NCI-H1092 treated with DMSO at 0.1 percent for 48 hours (cell line): Measurements from ENCODE around the gene SLC6A7.

ENCODE experiments used
- DNase-seq: peaks from one replicate; lab custom pipeline; 2025; lab: John Stamatoyannopoulos, UW

SLC6A7 gene

DNA sequence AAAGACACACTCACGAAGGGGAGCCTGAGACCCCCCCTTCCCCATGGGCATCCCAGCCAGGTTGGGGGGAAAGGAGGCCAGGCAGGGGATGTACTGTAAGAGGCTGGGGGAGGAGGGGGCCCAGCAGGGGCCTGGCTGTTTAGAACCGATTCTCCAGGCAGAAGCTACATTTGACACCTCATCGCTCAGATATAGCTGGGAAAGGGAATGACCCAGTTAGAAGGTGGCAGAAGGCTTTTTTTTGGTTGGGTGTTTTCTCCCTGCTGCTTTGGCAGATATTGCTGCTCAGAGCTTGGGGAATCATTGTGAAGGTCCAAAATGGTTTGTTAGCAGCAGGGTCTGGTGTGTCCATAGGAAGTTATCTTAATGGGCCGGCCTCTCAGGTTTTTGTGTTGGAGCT is 17.3 kb upstream of the SLC6A7 start:
- DNase-seq: no peak

GRCh38 chr5:150173161-150173560 is 16.7 kb upstream of the SLC6A7 start:
- DNase-seq: no peak

DNA sequence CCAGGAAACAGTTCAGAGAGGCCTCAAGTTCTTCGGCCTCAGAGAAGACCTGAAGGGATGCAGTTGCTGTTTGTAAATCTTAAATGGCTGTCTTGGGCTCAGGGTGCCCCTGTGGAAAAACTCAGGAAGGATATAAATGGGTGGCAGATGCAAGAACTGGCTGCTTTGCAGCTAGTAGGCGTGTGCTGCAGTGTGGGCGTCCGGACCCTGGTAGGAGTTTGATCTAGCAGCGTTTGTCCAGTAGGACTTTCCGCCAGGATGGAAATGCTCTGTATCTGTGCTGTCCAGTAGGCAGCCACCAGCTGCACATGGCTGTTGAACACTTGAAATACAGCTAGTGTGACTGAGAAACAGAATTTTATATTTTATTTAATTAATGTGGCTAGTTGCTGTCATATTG is 15.6 kb upstream of the SLC6A7 start:
- DNase-seq: no peak

DNA sequence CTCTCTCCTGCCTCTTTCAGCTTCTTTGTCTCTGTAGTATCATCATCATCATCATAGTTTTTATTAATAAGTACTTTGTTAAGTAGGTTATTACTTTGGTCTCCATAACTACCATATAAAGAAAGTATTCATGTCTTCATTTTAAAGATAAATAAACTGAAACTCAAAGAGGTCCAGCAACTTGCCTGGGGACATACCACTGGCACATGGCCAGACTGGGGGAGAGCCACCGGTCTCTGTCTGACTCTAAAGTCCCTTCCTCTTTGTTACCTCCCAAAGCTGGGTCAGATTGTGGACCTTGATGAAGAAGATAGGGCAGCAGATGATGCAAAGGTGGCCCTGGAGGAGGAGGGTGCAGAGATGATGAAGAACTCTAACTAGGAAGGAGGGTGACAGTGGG is 14.8 kb upstream of the SLC6A7 start:
- no peak for DNase-seq

DNA sequence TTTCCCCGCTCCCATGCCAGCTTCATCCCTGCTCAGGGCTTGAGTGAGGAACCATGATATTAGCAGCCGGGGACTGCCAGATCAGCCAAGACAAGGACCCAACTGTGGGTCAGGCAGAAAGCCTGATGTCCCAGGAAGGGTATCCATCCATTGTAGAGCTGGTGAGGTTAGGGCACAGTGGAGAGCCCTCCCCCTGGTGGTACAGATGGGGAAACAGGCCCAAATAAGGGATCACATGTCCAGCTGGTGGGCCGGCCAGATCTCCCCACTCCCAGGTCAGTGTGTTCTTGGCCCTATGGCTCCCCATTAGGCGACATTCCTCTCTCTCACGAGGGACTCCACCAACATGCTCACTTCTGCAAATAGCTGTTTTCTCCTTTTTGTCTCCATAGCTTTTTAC is 14.3 kb upstream of the SLC6A7 start:
- DNase-seq: no peak

GRCh38 chr5:150176745-150177477 is 13.0 kb upstream of the SLC6A7 start:
- DNase-seq: no peak

GRCh38 chr5:150177721-150178120 is 12.1 kb upstream of the SLC6A7 start:
- no peak for DNase-seq

- DNase-seq: no peak
Measured at GRCh38 chr5:150178262-150178661, 11.6 kb upstream of the SLC6A7 start.

GRCh38 chr5:150179019-150179620 is 10.7 kb upstream of the SLC6A7 start:
- no peak for DNase-seq

- no peak for DNase-seq
Measured at GRCh38 chr5:150180241-150181026, 9.4 kb upstream of the SLC6A7 start.

GRCh38 chr5:150181027-150181426 is 8.8 kb upstream of the SLC6A7 start:
- DNase-seq: no peak

- DNase-seq: no peak
Measured at GRCh38 chr5:150181766-150182545, 7.9 kb upstream of the SLC6A7 start.

DNA sequence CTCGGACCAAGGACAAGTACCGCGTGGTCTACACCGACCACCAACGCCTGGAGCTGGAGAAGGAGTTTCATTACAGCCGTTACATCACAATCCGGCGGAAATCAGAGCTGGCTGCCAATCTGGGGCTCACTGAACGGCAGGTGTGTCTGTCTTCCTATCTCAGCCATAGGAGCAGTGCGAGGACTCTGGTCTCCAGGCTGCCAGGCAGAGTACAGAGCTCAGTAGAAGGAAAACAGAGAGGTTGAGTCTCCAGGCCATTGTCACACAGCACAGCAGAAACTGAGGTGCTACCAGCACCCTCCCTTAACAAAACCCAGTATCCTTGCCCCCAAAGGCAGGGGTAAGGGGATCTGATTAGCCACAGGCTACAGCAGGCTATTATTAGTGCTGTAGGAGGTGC is 7.1 kb upstream of the SLC6A7 start:
- no peak for DNase-seq

DNA sequence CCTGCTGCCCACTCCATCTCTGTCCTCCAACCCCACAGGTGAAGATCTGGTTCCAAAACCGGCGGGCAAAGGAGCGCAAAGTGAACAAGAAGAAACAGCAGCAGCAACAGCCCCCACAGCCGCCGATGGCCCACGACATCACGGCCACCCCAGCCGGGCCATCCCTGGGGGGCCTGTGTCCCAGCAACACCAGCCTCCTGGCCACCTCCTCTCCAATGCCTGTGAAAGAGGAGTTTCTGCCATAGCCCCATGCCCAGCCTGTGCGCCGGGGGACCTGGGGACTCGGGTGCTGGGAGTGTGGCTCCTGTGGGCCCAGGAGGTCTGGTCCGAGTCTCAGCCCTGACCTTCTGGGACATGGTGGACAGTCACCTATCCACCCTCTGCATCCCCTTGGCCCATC is 6.4 kb upstream of the SLC6A7 start:
- DNase-seq: no peak

- DNase-seq: no peak
Measured at GRCh38 chr5:150184006-150184405, 5.9 kb upstream of the SLC6A7 start.

DNA sequence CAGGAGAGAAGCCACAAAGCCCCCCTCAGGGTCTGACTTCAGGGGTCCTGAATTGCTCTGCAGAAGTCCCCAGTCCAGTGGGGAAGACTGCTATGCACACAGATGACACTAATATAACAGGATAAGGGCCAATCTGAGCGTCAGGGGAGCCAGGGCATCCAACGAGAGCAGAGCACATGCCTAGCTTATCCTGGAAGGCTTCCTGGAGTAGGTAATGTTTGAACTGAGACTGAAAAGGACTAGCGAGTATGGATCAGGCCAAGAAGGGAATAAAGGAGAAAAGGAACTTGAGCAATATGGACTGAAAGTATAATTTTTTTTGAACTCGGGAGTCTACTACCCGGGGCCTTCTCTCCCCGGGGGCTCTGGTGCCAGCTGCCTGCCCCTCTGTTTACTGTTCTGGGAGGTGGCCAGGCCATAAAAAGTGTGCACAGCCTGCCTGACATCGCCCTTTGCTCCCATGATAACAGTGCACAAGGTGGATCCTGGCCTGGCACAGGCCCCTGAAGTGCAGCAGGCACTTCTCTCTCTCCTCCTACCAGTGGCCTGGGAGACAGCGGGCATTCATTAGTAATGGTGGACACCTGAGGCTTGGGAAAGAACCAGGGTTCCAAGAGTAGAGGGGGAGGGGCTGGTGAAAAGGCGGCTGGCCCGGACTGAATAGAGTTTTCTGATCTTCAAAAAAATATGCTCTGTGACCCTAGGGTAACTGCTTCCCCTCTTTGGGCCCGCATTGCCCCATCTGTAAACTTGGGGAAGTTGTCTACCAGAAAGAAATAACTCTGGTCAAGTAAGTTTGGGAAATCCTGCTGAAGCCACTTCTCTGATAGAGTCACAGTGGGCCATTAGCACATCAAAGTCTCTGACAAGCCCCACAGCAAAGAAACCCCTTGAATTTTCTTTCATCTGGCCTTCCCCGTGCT is 4.6 kb upstream of the SLC6A7 start:
- DNase-seq: no peak

GRCh38 chr5:150186137-150186536 is 3.7 kb upstream of the SLC6A7 start:
- DNase-seq: no peak

DNA sequence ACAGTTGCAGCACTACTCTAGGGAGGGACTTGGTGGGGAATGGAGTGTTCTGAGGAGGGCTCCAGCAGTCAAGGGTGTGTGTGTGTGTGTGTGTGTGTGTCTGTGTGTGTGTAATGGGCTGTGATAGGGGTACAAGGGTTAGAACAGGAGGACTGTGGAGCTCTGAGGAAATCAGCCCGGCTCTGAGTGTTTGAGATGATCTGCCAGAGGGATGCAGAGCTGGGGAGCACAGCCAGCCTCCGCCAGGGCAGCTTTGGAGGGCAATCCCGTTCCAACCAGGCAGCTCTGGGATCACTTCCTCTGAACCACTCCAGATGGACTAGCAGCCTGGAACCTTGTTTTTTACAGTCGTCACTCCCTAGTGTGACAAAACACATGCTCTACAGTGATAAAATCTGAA is 3.0 kb upstream of the SLC6A7 start:
- no peak for DNase-seq

- DNase-seq: no peak
Measured at GRCh38 chr5:150188146-150188842, 1.6 kb upstream of the SLC6A7 start.

- no peak for DNase-seq
Measured at GRCh38 chr5:150189326-150189725, 536 bp upstream of the SLC6A7 start.

DNA sequence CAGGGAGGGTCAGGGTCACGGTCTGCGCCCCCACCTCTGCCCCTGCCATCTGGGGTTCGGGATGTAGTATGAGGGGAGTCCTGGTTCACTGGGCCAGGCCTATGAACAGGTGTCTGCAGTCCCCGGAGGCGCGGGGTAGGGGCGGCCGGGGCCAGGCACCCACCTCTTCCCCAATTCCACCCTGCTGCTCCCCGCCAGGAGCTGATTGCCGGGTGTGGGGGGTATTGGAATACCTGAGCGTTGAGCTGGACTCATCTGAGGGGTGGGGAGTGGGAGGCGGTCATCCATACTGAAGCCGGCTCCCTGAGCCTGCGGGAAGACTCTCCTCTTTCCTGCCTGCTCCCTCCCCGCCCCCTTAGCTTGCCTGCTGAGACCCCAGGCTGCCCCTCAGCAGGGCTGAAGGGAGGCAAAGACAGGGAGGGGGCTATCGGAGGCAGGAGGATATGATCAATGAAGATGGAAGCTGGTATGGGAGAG is 679 bp downstream of the SLC6A7 start:
- no peak for DNase-seq
